NCI-H774 (cell line): Measurements from ENCODE around the gene GOLGA6B.
"Not testable (repeated sequence)": the region's sequence is repeated elsewhere in the genome, so short reads cannot be mapped to it uniquely, and the experiment has no call there.

Experiments
- DNase-seq: peaks from one replicate; lab custom pipeline; 2025; lab: John Stamatoyannopoulos, UW

The GOLGA6B gene

GRCh38 chr15:72654397-72654796 lies at the start of gene GOLGA6B:
Gene GOLGA6B, plus strand, starts transcription at chr15:72654697. Its CDS starts 41 bp downstream, at chr15:72654738.
- DNase-seq: not testable (repeated sequence)

- DNase-seq: no peak
Observed at GRCh38 chr15:72604794-72605193, 49.7 kb upstream of the GOLGA6B start.

- not testable (repeated sequence) for DNase-seq
Observed at GRCh38 chr15:72608084-72608483, 46.4 kb upstream of the GOLGA6B start.

- no peak for DNase-seq
Observed at GRCh38 chr15:72609862-72610261, 44.6 kb upstream of the GOLGA6B start.

- DNase-seq: not testable (repeated sequence)
Observed at GRCh38 chr15:72612324-72612723, 42.2 kb upstream of the GOLGA6B start.

- DNase-seq: no peak
Observed at GRCh38 chr15:72614810-72615532, 39.5 kb upstream of the GOLGA6B start.

- peak; percentile 28 for DNase-seq
Observed at GRCh38 chr15:72615533-72616233, 38.8 kb upstream of the GOLGA6B start.

GRCh38 chr15:72616491-72617210 lies 37.8 kb upstream of the GOLGA6B start:
- no peak for DNase-seq

GRCh38 chr15:72623854-72624253 lies 30.6 kb upstream of the GOLGA6B start:
- not testable (repeated sequence) for DNase-seq

- not testable (repeated sequence) for DNase-seq
Observed at GRCh38 chr15:72626153-72626552, 28.3 kb upstream of the GOLGA6B start.

GRCh38 chr15:72628249-72629067 lies 26.0 kb upstream of the GOLGA6B start:
- DNase-seq: peak; percentile 1

GRCh38 chr15:72629068-72629570 lies 25.4 kb upstream of the GOLGA6B start:
- not testable (repeated sequence) for DNase-seq

- not testable (repeated sequence) for DNase-seq
Observed at GRCh38 chr15:72636519-72637282, 17.8 kb upstream of the GOLGA6B start.

GRCh38 chr15:72639759-72640483 lies 14.6 kb upstream of the GOLGA6B start:
- not testable (repeated sequence) for DNase-seq

- DNase-seq: not testable (repeated sequence)
Observed at GRCh38 chr15:72642271-72642670, 12.2 kb upstream of the GOLGA6B start.

GRCh38 chr15:72648631-72649253 lies 5.8 kb upstream of the GOLGA6B start:
- DNase-seq: not testable (repeated sequence)

- DNase-seq: not testable (repeated sequence)
Observed at GRCh38 chr15:72656014-72656413, 1.5 kb downstream of the GOLGA6B start.

GRCh38 chr15:72661081-72661480 lies 6.6 kb downstream of the GOLGA6B start:
- DNase-seq: not testable (repeated sequence)

GRCh38 chr15:72663931-72664330 lies 9.4 kb downstream of the GOLGA6B start:
- not testable (repeated sequence) for DNase-seq
